ENCODE results near the gene PTDSS2.
"Not testable (repeated sequence)": the region's sequence is repeated elsewhere in the genome, so short reads cannot be mapped to it uniquely, and the experiment has no call there.

Gene PTDSS2

GRCh38 chr11:413120-414081, 36.7 kb upstream of the PTDSS2 start:
- no peak for DNase-seq

GRCh38 chr11:414318-414857, 35.7 kb upstream of the PTDSS2 start:
- no peak for DNase-seq

GRCh38 chr11:415640-416041, 34.4 kb upstream of the PTDSS2 start:
- no peak for DNase-seq

GRCh38 chr11:416051-416756, 33.9 kb upstream of the PTDSS2 start:
- no peak for DNase-seq

GRCh38 chr11:416757-417621, 33.1 kb upstream of the PTDSS2 start:
- DNase-seq: no peak

- no peak for DNase-seq
Observed at GRCh38 chr11:417652-418342, 32.3 kb upstream of the PTDSS2 start.

GRCh38 chr11:418343-419247, 31.5 kb upstream of the PTDSS2 start:
- DNase-seq: no peak

- no peak for DNase-seq
Observed at GRCh38 chr11:419248-420005, 30.7 kb upstream of the PTDSS2 start.

- no peak for DNase-seq
Observed at GRCh38 chr11:420054-420910, 29.8 kb upstream of the PTDSS2 start.

GRCh38 chr11:420911-421321, 29.2 kb upstream of the PTDSS2 start:
- no peak for DNase-seq

- DNase-seq: no peak
Observed at GRCh38 chr11:422249-422656, 27.8 kb upstream of the PTDSS2 start.

- no peak for DNase-seq
Observed at GRCh38 chr11:424232-424631, 25.8 kb upstream of the PTDSS2 start.

- DNase-seq: not testable (repeated sequence)
Observed at GRCh38 chr11:424766-425165, 25.3 kb upstream of the PTDSS2 start.

- no peak for DNase-seq
Observed at GRCh38 chr11:425301-425700, 24.8 kb upstream of the PTDSS2 start.

- DNase-seq: no peak
Observed at GRCh38 chr11:426851-427250, 23.2 kb upstream of the PTDSS2 start.

- no peak for DNase-seq
Observed at GRCh38 chr11:428295-428694, 21.8 kb upstream of the PTDSS2 start.

- no peak for DNase-seq
Observed at GRCh38 chr11:429391-429790, 20.7 kb upstream of the PTDSS2 start.

Data from amygdala (tissue), 56 donors.